SW480 (cell line): ENCODE data around the gene TOM1.

Experiments
- DNase-seq: peaks from one replicate; pipeline ENCODE4 v3.0.0-alpha.2; 2016; ENCODE audit warnings: low spot score

TOM1 gene

GRCh38 chr22:35324067-35324466 is 24.4 kb downstream of the TOM1 start:
- DNase-seq = no peak

GRCh38 chr22:35324762-35325161 is 25.1 kb downstream of the TOM1 start:
- DNase-seq = no peak

DNA sequence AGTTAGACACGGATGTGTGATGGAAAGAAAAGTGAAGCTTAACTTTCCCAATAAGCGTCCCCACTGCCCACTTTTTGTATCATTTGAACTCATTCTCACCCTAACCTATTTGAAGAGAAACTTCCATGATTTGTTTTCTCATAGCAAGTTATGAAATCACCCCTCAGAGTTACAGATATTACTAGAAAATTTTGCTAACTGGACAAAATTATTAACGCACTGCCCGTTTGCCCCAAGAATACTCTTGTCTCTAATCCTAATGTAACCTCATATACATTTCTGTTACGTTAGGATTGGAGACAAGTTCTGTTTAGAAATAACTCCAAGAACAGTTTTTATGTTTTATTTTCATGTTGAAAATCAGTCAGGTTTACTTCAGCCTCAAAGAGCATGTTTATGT is 25.5 kb downstream of the TOM1 start:
- DNase-seq = no peak

DNA sequence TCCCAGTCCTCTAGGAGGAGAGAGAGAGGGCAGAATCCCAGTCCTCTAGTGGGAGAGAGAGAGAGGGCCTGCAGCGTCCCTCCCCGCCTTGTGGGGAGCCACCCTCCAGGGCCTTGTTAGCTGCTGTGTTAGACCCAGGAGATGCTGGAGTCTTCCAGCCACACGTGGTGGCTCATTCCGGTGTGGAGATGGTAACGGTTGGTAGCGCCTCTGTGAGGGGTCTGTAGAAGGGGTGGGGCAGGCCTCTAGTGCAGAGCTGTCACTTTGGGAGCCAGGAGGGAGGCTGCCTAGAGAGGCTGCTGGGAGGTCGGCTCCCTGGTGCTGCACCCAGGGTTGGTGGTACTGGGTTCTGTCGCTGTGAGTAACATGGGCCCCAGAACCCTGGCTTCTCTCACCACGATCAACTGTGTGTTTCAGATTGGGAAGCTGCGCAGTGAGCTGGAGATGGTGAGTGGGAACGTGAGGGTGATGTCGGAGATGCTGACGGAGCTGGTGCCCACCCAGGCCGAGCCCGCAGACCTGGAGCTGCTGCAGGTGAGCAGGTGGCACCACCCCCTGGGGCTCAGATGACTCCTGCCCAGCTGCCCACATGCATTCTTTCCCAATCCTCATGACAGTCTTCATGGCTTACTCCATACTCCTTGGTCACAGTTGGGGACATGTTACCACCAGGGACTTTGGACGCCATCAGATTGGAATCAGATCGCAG is 27.3 kb downstream of the TOM1 start:
- DNase-seq = no peak

DNA sequence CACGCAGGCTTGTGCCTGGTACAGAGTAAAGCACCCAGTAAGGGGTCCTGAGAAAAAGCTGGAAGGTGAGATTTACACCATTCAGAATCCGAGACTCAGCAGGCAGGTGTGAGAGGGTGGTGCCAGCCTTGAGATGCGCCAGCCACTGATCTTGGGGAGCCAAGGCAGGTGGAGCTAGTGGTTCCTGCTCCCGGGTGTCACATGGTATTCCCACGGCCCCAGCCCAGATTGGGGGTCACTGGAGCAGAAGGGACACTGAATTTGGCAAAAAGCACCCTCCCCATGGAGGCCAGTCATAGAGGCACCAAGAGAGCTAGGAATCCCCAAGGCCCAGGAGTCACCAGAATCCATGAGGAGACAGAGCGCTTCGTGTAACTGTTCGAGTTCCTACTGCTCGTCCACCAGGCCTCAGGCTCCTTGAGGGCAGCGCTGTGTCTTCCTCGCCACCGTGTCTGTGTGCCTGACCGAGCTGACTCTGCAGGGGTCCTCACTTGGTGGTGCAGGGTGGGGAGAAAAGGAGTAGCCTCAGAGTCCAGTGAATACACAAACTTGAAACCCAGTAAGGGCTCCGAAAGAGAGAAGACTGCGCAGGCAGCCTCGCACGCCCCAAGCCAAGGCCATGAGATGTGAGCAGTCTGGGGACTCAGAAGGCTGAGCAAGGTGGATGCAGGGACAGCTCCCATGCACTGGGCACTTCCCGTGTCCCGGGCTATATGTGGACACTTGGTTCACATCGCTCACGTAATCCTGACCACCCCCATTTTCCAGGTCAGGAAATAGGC is 28.2 kb downstream of the TOM1 start:
- no peak for DNase-seq

DNA sequence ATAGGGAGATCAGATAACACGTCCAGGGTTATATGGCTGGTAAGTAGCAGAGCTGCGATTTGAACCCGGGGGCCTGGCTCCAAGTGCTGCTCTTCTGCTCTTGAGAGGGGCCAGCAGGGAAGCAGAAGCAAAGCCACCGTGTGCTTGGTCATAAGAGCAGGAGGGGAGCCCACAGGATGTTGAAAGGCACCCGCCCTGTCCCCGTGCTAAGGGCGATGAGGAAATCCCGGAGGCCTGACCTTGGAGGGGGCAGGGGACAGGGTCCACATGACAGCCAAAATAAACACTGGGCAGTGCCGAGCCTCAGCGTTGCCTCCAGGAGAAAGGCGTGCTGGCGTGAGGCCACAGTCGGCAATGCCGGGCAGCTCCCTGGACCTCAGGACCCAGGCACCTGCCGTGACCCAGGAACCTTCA is 28.8 kb downstream of the TOM1 start:
- no peak for DNase-seq

DNA sequence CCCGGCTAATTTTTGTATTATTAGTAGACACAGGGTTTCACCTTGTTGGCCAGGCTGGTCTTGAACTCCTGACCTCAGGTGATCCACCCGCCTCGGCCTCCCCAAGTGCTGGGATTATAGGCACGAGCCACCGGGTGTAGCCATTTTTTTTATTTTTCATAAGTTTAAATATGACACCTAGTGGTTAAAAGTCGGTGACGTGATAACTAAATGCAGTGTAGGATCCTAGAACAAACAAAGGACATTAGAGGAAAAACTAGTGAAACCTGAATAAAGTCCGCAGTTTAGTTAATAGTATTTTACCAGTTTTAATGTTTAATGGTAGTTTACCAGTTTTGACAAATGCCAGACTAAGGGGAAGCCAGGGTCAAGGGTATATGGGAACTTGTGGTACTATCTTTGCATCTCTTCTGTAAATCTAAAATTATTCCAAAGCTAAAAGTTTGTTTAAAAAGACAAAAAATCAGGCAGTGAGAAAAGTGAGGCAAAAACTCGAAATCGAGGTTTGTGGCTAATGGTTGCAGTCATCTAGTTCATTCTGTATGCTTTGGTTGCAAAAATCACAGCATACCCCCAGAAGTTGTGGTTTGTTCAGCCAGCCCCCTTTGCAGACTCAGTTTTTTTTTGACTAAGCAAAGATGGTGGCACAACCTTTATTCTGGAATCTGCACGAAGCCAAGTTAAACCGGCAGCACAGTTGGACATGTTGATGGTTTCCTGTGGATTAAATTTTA is 29.6 kb downstream of the TOM1 start:
- DNase-seq = no peak

DNA sequence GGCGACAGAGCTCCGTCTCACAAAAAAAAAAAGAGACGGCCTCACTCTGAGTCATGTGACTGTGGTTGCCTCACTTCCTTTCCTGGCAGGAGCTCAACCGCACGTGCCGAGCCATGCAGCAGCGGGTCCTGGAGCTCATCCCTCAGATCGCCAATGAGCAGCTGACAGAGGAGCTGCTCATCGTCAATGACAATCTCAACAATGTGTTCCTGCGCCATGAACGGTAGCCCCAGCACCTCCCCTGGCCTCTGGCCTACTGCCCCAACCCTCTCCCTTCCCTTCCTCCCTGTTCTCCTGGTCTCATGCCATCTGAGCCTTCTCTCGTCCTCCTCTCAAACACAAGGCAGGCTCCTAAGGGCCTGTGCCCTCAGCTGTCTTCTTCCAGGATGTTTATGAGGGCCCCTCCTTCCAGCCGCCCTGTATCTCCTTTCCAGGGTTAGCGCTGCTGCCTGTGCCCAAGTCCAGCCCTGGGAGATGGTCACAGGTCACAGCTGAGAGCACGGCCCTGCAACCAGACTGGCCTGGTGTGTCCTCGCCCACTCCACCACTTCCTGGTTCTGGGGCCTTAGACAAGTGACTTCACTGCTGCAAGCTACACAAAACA is 30.7 kb downstream of the TOM1 start:
- DNase-seq = no peak

- DNase-seq = no peak
Observed at GRCh38 chr22:35332278-35332677, 32.6 kb downstream of the TOM1 start.

DNA sequence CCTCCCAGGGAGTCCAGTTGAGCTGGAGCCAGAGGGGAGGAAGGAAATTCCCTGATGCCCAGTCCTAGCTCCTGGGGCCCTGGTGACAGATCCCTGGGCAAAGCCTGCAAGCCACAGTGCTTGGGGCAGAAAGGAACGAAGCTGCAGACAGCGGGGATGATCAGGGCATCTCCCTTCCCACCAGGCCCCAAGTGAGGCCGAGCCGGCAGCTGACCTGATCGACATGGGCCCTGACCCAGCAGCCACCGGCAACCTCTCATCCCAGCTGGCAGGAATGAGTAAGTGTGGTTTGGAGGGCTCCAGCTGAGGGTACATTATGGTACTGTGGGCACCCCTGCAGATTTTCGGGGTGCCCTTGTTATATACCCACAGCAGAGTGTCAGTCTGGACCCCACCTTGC is 33.5 kb downstream of the TOM1 start:
- DNase-seq = no peak

DNA sequence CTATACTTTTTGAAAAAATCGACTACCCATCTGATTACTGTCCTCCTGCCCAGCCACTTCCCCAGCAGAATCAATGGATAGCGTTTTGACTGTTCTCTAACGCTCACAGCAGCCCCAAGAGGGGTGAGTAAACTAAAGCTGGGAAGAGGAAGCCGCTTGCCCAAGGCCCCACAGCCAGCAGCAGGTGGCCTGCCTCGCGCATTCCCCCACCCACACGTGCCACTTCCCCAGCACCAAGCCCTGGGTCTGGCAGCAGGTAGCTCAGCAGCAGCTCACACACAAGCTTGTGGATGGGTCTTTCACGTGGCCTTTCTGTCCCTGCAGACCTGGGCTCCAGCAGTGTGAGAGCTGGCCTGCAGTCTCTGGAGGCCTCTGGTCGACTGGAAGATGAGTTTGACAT is 34.3 kb downstream of the TOM1 start:
- no peak for DNase-seq

DNA sequence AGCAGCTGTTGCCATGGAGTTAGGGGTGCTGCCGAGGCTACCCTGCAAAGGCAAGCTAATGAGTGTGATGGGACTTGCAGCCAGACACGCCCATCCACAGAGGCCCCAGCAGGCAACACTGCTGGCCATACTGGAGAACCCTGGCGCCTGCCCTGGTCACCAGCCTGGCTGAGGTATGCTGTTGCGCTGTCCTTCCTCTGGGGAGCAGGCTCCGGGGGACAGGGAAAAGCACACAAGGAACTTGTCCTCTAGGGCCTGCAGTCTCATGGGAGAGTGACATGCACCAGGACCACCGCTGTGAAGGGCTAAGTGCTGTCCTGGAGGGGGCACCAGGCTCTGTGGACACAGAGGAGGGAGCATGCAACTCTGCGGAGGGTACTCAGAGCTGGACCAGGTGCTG is 35.8 kb downstream of the TOM1 start:
- DNase-seq = no peak

GRCh38 chr22:35335936-35336781 is 36.5 kb downstream of the TOM1 start:
- DNase-seq = no peak

GRCh38 chr22:35337932-35338331 is 38.2 kb downstream of the TOM1 start:
- DNase-seq = no peak

GRCh38 chr22:35341090-35341874 is 41.6 kb downstream of the TOM1 start:
- DNase-seq = no peak

- DNase-seq = no peak
Observed at GRCh38 chr22:35342390-35342789, 42.7 kb downstream of the TOM1 start.

- no peak for DNase-seq
Observed at GRCh38 chr22:35343664-35344550, 44.2 kb downstream of the TOM1 start.

DNA sequence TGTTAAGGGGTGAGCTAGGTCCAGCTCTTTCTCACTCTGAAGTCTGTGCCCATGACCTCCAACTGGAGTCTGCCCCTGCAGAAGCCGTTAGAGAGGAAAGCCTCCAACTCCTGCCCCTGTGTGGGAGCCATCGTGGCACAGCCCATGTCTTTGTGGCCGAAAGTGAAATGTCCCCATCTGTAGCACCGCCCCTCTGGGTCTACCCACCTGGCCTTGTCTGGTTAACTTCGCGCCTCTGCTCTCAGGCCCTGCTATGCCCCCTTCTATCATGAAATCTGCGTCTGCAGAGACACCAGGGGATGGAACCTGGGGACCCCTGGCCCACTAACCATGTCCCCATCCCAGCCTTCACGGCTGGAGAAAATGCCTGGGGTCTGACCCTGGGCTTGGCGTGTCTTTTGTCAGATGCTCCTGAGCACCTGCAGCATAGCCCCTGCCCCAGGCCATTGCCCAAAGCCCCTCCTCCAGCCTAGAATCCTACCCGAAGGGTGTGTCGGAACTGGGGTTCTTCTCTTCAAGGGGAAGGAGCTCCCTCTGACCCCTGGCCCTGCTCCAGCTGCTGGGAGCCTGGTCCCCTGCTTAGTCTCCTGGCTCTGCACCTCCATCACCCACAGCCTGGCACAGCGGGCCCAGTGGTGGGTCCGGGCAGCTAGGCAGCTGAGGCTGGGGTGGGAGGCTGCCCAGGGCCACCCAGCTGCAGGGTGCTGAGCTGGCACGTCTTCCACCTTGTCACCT is 45.4 kb downstream of the TOM1 start:
- no peak for DNase-seq
